Stimulated activated CD4-positive, alpha-beta T cell treated with anti-CD3 and anti-CD28 coated beads, TNF-alpha, amount 100 ng/mL, for 24 hours (primary cell): Measurements from ENCODE around the gene LYZL1.
"Not testable (repeated sequence)": the region's sequence is repeated elsewhere in the genome, so short reads cannot be mapped to it uniquely, and the experiment has no call there.

Experiments used
- DNase-seq, 3 experiments: peaks; one replicate each; pipeline ENCODE4 v3.0.0-alpha.2; 2020; ENCODE audit warnings: low read depth in 3 of 3

LYZL1 gene

GRCh38 chr10:29332061-29332760 lies 43.3 kb downstream of the LYZL1 start:
- DNase-seq, result no peak

GRCh38 chr10:29332761-29333148 lies 43.9 kb downstream of the LYZL1 start:
- DNase-seq, result no peak

- DNase-seq, result not testable (repeated sequence)
Measured at GRCh38 chr10:29337526-29337925, 48.7 kb downstream of the LYZL1 start.

- DNase-seq, result no peak
Measured at GRCh38 chr10:29343607-29344038, 54.8 kb downstream of the LYZL1 start.

GRCh38 chr10:29344073-29344820 lies 55.4 kb downstream of the LYZL1 start:
- DNase-seq, result no peak

GRCh38 chr10:29345144-29345909 lies 56.5 kb downstream of the LYZL1 start:
- no peak for DNase-seq

- no peak for DNase-seq
Measured at GRCh38 chr10:29345910-29346209, 57.0 kb downstream of the LYZL1 start.

GRCh38 chr10:29346296-29347001 lies 57.6 kb downstream of the LYZL1 start:
- no peak for DNase-seq

- DNase-seq, result no peak
Measured at GRCh38 chr10:29348836-29349235, 60.0 kb downstream of the LYZL1 start.

- no peak for DNase-seq
Measured at GRCh38 chr10:29353305-29353704, 64.4 kb downstream of the LYZL1 start.

- DNase-seq, result no peak
Measured at GRCh38 chr10:29353887-29354561, 65.2 kb downstream of the LYZL1 start.

GRCh38 chr10:29355411-29355991 lies 66.6 kb downstream of the LYZL1 start:
- DNase-seq, result no peak

GRCh38 chr10:29356931-29357330 lies 68.1 kb downstream of the LYZL1 start:
- DNase-seq, result no peak

- no peak for DNase-seq
Measured at GRCh38 chr10:29358010-29358616, 69.2 kb downstream of the LYZL1 start.

- not testable (repeated sequence) for DNase-seq
Measured at GRCh38 chr10:29360215-29360853, 71.5 kb downstream of the LYZL1 start.
